OCI-LY7 (cell line): ENCODE results near the gene ARHGAP24.

Source experiments
- CTCF ChIP-seq: fragments of 200-600 bp; sonication (generic); conservative IDR thresholded peaks from 2 replicates; pipeline ENCODE4 v1.5.1; 2014; ENCODE audit warnings: mild to moderate bottlenecking, antibody characterized with exemption, low read length, moderate library complexity, mixed read lengths
- EZH2phosphoT487 ChIP-seq: fragments of 200-600 bp; sonication (generic); IDR thresholded peaks from 2 replicates; pipeline ENCODE4 v1.6.1; 2018; ENCODE audit warnings: low read depth, borderline replicate concordance, mild to moderate bottlenecking, mixed run types, antibody characterized with exemption, low read length, moderate library complexity, mixed read lengths

- TF ChIP-seq CTCF (no peak), EZH2phosphoT487 (no peak)
Measured at GRCh38 chr4:85928775-85929591, 454.0 kb downstream of the ARHGAP24 start.
